HepG2 (cell line): Measurements from ENCODE around the gene FOLR1. TPM values are rescaled to one million over a fixed set of nuclear protein-coding genes. Genes with fewer than 3 reads are reported as not detected.

Experiments
- AHR ChIP-seq: IDR thresholded peaks from 2 replicates; pipeline ENCODE4 v1.6.1; 2018; ENCODE audit warnings: missing genetic modification reagents, missing compliant biosample characterization
- ATF5 ChIP-seq: sonication (generic); formaldehyde crosslinking; IDR thresholded peaks from 2 replicates; pipeline ENCODE4 v1.4.0; 2020; ENCODE audit warnings: mild to moderate bottlenecking, low read depth, missing genetic modification reagents
- DRAP1 ChIP-seq: IDR thresholded peaks from 2 replicates; pipeline ENCODE4 v1.6.1; 2016; ENCODE audit warnings: missing genetic modification reagents, missing compliant biosample characterization
- GABPB1 ChIP-seq: IDR thresholded peaks from 2 replicates; pipeline ENCODE4 v1.6.1; 2016; ENCODE audit warnings: mild to moderate bottlenecking, missing genetic modification reagents, moderate library complexity, missing compliant biosample characterization
- HCFC1 ChIP-seq: fragments of 150-350 bp; IDR thresholded peaks from 2 replicates; pipeline ENCODE4 v1.6.1; 2014; ENCODE audit warnings: low read depth, low read length
- HOXA9 ChIP-seq: sonication (generic); formaldehyde crosslinking; IDR thresholded peaks from 2 replicates; pipeline ENCODE4 v1.8.1; 2022; ENCODE audit warnings: missing genetic modification reagents, mild to moderate bottlenecking, moderate library complexity, borderline replicate concordance
- IKZF4 ChIP-seq: sonication (generic); formaldehyde crosslinking; IDR thresholded peaks from 2 replicates; pipeline ENCODE4 v1.5.1; 2020; ENCODE audit warnings: borderline replicate concordance, mild to moderate bottlenecking, low read depth, missing genetic modification reagents; ENCODE audit errors: not compliant biosample characterization
- LCORL ChIP-seq, 2 experiments: fragments of 450-650 bp in 1 of 2; sonication (generic) in 1 of 2; formaldehyde crosslinking in 1 of 2; IDR thresholded peaks; 2 replicates each; pipeline versions ENCODE4 v1.5.0 to v1.6.1; 2017 to 2020; ENCODE audit warnings: antibody characterized with exemption in 1 of 2, missing genetic modification reagents in 1 of 2
- MAFF ChIP-seq: IDR thresholded peaks from 2 replicates; pipeline ENCODE4 v1.6.1; 2011; ENCODE audit warnings: low read depth, low read length, improper control_type of control experiment
- MXI1 ChIP-seq: IDR thresholded peaks from 3 replicates; pipeline ENCODE4 v1.6.1; 2012; ENCODE audit warnings: low read depth, low read length, inconsistent platforms, borderline replicate concordance
- PLRG1 ChIP-seq: fragments of 450-650 bp; conservative IDR thresholded peaks from 2 replicates; pipeline ENCODE4 v1.6.1; 2016
- RXRA ChIP-seq: sonication (generic); formaldehyde crosslinking; IDR thresholded peaks from 2 replicates; pipeline ENCODE4 v1.5.1; 2020; ENCODE audit warnings: missing genetic modification reagents
- STAG1 ChIP-seq: sonication (generic); formaldehyde crosslinking; IDR thresholded peaks from 2 replicates; pipeline ENCODE4 v1.4.0; 2020; ENCODE audit warnings: missing genetic modification reagents
- TAF15 ChIP-seq: fragments of 200-400 bp; formaldehyde crosslinking; IDR thresholded peaks from one replicate; pipeline ENCODE4 v1.6.1; 2018; ENCODE audit warnings: mild to moderate bottlenecking, low read depth, low read length; ENCODE audit not compliant: poor library complexity, severe bottlenecking
- TARDBP ChIP-seq: sonication (generic); formaldehyde crosslinking; IDR thresholded peaks from 2 replicates; pipeline ENCODE4 v1.8.0; 2022; ENCODE audit warnings: mild to moderate bottlenecking, missing genetic modification reagents
- TCF7 ChIP-seq: sonication (generic); IDR thresholded peaks from 2 replicates; pipeline ENCODE4 v1.6.1; 2016; ENCODE audit warnings: antibody characterized with exemption, low read depth
- YEATS2 ChIP-seq: sonication (generic); formaldehyde crosslinking; IDR thresholded peaks from 2 replicates; pipeline ENCODE4 v1.4.0; 2020; ENCODE audit warnings: missing genetic modification reagents, borderline replicate concordance
- ZFP36L2 ChIP-seq: sonication (generic); formaldehyde crosslinking; IDR thresholded peaks from 2 replicates; pipeline ENCODE4 v1.4.0; 2020; ENCODE audit warnings: missing genetic modification reagents
- ZNF577 ChIP-seq: sonication (generic); formaldehyde crosslinking; IDR thresholded peaks from 2 replicates; pipeline ENCODE4 v1.4.0; 2020; ENCODE audit warnings: mild to moderate bottlenecking, low read depth, missing genetic modification reagents, borderline replicate concordance
- ZNF614 ChIP-seq: IDR thresholded peaks from 2 replicates; pipeline ENCODE4 v1.6.1; 2018; ENCODE audit warnings: missing biosample characterization, missing genetic modification reagents, inconsistent platforms, borderline replicate concordance
- ZNF615 ChIP-seq: sonication (generic); formaldehyde crosslinking; IDR thresholded peaks from 2 replicates; pipeline ENCODE4 v1.5.0; 2020; ENCODE audit warnings: mild to moderate bottlenecking, missing genetic modification reagents, borderline replicate concordance
- ZNF776 ChIP-seq: sonication (generic); formaldehyde crosslinking; IDR thresholded peaks from 2 replicates; pipeline ENCODE4 v1.4.0; 2020; ENCODE audit warnings: mild to moderate bottlenecking, missing genetic modification reagents
- ZNF781 ChIP-seq: sonication (generic); formaldehyde crosslinking; IDR thresholded peaks from 2 replicates; pipeline ENCODE4 v1.5.1; 2020; ENCODE audit warnings: borderline replicate concordance, mild to moderate bottlenecking, missing genetic modification reagents; ENCODE audit errors: not compliant biosample characterization
- polyA plus RNA-seq, 8 experiments: library from polyadenylated mRNA; depleted of rRNA in 3 of 8; stranded (reverse) in 7 of 8; unstranded in 1 of 8; fragments of >200 nt; fragmentation: Illumina TruSeq in 4 of 8; extraction: Trizol in 4 of 8; gene quantifications; 2 replicates each; pipeline versions ENCODE4 v1.2.1 to v1.2.3, GENCODE V29; 2011 to 2016; ENCODE audit warnings: low read depth in 4 of 8, missing spikeins in 1 of 8, mixed read lengths in 1 of 8; ENCODE audit not compliant: insufficient read depth in 1 of 8
- total RNA-seq, 5 experiments: library from RNA; depleted of rRNA; stranded (reverse); fragments of >200 nt; fragmentation: Illumina TruSeq; extraction: Trizol; gene quantifications; 2 replicates each; pipeline ENCODE4 v1.2.3, GENCODE V29; 2016; ENCODE audit warnings: low read depth in 1 of 5
- TF ChIP-seq, protein P1 (sequence below): sonication (generic); formaldehyde crosslinking; IDR thresholded peaks from 2 replicates; pipeline ENCODE4 v1.4.0; 2020; ENCODE audit warnings: missing genetic modification reagents
- TF ChIP-seq, protein P2 (sequence below): conservative IDR thresholded peaks from 2 replicates; pipeline ENCODE4 v1.6.1; 2018; ENCODE audit warnings: missing genetic modification reagents

Gene FOLR1
- total and polyA plus RNA-seq, 2 of the 13 experiments (the other 11 are each of a cell fraction or from before 2014, with no cell fraction given) = 0.20 TPM; not detected in 1

DNA sequence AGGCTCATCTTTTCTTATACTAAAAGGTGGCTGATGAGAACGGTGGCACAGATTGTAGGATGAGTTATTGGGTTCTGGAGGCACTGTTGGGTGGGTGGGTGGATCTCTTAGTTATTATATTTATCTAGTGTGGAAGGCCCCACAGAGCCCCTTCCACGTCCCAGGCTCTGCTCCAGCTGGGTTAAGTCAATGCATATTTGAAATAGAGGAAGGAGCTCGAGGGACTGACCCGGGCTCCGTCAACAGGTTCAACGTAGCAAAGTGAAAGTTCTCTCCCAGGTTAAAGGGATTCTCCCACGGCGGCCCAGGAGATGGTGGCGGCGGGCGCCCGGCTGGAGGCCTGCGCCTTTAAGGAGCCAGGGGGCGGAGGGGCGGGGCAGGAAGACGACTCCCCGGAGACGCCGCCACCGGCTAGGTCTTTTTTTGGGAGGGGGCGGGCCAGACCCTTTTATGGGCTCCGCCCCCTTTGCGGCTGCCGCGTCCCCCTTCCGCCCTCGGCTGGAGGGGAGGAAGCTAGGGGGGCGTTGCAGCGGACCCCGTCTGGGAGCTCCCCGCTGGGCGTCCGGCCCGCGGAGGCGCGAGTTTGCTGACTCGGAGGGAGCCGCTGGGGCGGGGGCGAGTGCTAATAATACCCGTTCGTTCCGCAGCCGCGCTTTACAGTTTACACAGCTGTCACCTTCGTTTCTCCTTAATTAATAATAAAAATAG is 31.1 kb downstream of the FOLR1 start (continued):
- TF ChIP-seq LCORL (IDR thresholded peaks at IDR 0.05) = no peak
- peak; percentile 84 for TF ChIP-seq LCORL (CRISPR knock-in tag; IDR thresholded peaks at IDR 0.05)
- no peak for TF ChIP-seq ZNF781 (CRISPR knock-in tag)
- no peak for TF ChIP-seq ZNF577
- TF ChIP-seq, protein P1, sequence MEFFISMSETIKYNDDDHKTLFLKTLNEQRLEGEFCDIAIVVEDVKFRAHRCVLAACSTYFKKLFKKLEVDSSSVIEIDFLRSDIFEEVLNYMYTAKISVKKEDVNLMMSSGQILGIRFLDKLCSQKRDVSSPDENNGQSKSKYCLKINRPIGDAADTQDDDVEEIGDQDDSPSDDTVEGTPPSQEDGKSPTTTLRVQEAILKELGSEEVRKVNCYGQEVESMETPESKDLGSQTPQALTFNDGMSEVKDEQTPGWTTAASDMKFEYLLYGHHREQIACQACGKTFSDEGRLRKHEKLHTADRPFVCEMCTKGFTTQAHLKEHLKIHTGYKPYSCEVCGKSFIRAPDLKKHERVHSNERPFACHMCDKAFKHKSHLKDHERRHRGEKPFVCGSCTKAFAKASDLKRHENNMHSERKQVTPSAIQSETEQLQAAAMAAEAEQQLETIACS (CRISPR knock-in tag) = no peak
- TF ChIP-seq ZNF776 (CRISPR knock-in tag) = no peak
- TF ChIP-seq PLRG1 = no peak
- TF ChIP-seq DRAP1 (CRISPR knock-in tag) = peak; percentile 79
- TF ChIP-seq ATF5 (CRISPR knock-in tag) = no peak
- TF ChIP-seq ZNF615 (CRISPR knock-in tag) = no peak
- no peak for TF ChIP-seq STAG1 (CRISPR knock-in tag)
- no peak for TF ChIP-seq ZFP36L2
- 0 out of 2 replicates have a peak, but pooled peaks have one; percentile 50 for TF ChIP-seq RXRA (CRISPR knock-in tag)
- no peak for TF ChIP-seq AHR (CRISPR knock-in tag)
- peak; percentile 87 for TF ChIP-seq GABPB1 (CRISPR knock-in tag)
- peak; percentile 19; the same call in 1 of the 2 replicates for TF ChIP-seq ZNF614 (CRISPR knock-in tag)
- TF ChIP-seq, protein P2, sequence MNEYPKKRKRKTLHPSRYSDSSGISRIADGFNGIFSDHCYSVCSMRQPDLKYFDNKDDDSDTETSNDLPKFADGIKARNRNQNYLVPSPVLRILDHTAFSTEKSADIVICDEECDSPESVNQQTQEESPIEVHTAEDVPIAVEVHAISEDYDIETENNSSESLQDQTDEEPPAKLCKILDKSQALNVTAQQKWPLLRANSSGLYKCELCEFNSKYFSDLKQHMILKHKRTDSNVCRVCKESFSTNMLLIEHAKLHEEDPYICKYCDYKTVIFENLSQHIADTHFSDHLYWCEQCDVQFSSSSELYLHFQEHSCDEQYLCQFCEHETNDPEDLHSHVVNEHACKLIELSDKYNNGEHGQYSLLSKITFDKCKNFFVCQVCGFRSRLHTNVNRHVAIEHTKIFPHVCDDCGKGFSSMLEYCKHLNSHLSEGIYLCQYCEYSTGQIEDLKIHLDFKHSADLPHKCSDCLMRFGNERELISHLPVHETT (CRISPR knock-in tag) = no peak
- TF ChIP-seq IKZF4 (CRISPR knock-in tag) = no peak
- peak; percentile 60; the same call in 1 of the 2 replicates for TF ChIP-seq YEATS2 (CRISPR knock-in tag)
- peak; percentile 37; the same call in 1 of the 3 replicates for TF ChIP-seq MXI1
- no peak for TF ChIP-seq HOXA9 (CRISPR knock-in tag)
- no peak for TF ChIP-seq HCFC1
- 0 out of 2 replicates have a peak, but pooled peaks have one; percentile 6 for TF ChIP-seq MAFF
- no peak for TF ChIP-seq TAF15
- TF ChIP-seq TCF7 = no peak
- no peak for TF ChIP-seq TARDBP
